Peyer's patch (tissue), 4 donors: ENCODE results near the gene SUPT4H1.

Experiments
- POLR2A ChIP-seq, 2 donors: fragments of 450-650 bp; IDR thresholded peaks; one replicate each; pipeline ENCODE4 v1.5.1; 2017; ENCODE audit warnings: antibody characterized with exemption in 2 of 2, mild to moderate bottlenecking in 2 of 2, moderate library complexity in 2 of 2
- TF ChIP-seq, protein P1 (sequence below), 6 experiments: fragments of 450-650 bp in 4 of 6; fragments of 200-600 bp in 2 of 6; sonication (generic) in 1 of 6; IDR thresholded peaks; one replicate each; pipeline ENCODE4 v1.5.1; 2017 to 2019; ENCODE audit warnings: antibody characterized with exemption in 6 of 6, mild to moderate bottlenecking in 3 of 6, moderate library complexity in 1 of 6

DNA sequence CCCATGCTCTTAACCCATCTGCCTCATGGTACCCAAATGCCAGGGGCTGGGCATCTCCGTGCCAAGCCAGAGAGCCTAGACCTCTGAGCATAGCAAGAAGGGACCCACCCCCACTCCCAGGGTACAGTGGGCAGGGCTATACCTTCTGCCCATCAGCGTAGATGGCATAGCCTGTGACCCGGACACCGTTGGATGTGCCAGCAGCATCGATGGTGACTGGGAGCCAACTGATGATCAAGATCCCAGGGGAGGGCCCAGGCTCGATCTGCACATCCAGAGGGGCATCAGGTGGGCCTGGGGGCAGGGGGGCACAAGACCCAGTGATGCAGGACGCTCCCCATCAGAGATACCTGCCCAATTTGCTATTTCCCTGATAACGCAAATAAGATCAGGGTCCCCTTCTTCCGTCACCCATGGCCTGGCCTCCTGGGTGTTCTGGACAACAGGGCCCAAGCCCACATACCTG, 40.5 kb downstream of the SUPT4H1 start:
- TF ChIP-seq, protein P1, sequence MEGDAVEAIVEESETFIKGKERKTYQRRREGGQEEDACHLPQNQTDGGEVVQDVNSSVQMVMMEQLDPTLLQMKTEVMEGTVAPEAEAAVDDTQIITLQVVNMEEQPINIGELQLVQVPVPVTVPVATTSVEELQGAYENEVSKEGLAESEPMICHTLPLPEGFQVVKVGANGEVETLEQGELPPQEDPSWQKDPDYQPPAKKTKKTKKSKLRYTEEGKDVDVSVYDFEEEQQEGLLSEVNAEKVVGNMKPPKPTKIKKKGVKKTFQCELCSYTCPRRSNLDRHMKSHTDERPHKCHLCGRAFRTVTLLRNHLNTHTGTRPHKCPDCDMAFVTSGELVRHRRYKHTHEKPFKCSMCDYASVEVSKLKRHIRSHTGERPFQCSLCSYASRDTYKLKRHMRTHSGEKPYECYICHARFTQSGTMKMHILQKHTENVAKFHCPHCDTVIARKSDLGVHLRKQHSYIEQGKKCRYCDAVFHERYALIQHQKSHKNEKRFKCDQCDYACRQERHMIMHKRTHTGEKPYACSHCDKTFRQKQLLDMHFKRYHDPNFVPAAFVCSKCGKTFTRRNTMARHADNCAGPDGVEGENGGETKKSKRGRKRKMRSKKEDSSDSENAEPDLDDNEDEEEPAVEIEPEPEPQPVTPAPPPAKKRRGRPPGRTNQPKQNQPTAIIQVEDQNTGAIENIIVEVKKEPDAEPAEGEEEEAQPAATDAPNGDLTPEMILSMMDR (IDR thresholded peaks at IDR 0.05), result no peak
- no peak for TF ChIP-seq POLR2A (IDR thresholded peaks at IDR 0.05)
